Stimulated activated CD8-positive, alpha-beta memory T cell treated with anti-CD3 and anti-CD28 coated beads, Interleukin-4, amount 100 ng/mL, for 1 hour (primary cell): Measurements from ENCODE around the gene CCNY.
"Not testable (repeated sequence)": the region's sequence is repeated elsewhere in the genome, so short reads cannot be mapped to it uniquely, and the experiment has no call there.

Source experiments
- DNase-seq, 2 donors: peaks; one replicate each; pipeline ENCODE4 v3.0.0-alpha.2; 2020; ENCODE audit warnings: low read depth in 2 of 2, low spot score in 1 of 2

CCNY gene

GRCh38 chr10:35507519-35508109, 171.3 kb downstream of the CCNY start:
- no peak for DNase-seq

- DNase-seq, result no peak
These were observed 172.3 kb downstream of the CCNY start for GRCh38 chr10:35508647-35509046.

- no peak for DNase-seq
These were observed 174.6 kb downstream of the CCNY start for GRCh38 chr10:35510891-35511290.

GRCh38 chr10:35511647-35512046, 175.3 kb downstream of the CCNY start:
- DNase-seq, result no peak

GRCh38 chr10:35516102-35516670, 179.9 kb downstream of the CCNY start:
- no peak for DNase-seq

- no peak for DNase-seq
These were observed 181.3 kb downstream of the CCNY start for GRCh38 chr10:35517431-35518181.

- not testable (repeated sequence) for DNase-seq
These were observed 181.9 kb downstream of the CCNY start for GRCh38 chr10:35518187-35518586.

- DNase-seq, result no peak
These were observed 184.7 kb downstream of the CCNY start for GRCh38 chr10:35520996-35521395.

GRCh38 chr10:35523670-35524225, 187.4 kb downstream of the CCNY start:
- DNase-seq, result no peak

GRCh38 chr10:35526746-35527145, 190.4 kb downstream of the CCNY start:
- DNase-seq, result no peak

- DNase-seq, result no peak
These were observed 195.8 kb downstream of the CCNY start for GRCh38 chr10:35532141-35532540.

GRCh38 chr10:35533565-35533964, 197.3 kb downstream of the CCNY start:
- no peak for DNase-seq

- DNase-seq, result no peak
These were observed 198.8 kb downstream of the CCNY start for GRCh38 chr10:35535136-35535535.

GRCh38 chr10:35536789-35537188, 200.5 kb downstream of the CCNY start:
- no peak for DNase-seq

GRCh38 chr10:35537925-35538324, 201.6 kb downstream of the CCNY start:
- DNase-seq, result not testable (repeated sequence)

- no peak for DNase-seq
These were observed 204.2 kb downstream of the CCNY start for GRCh38 chr10:35540296-35541164.

- DNase-seq, result no peak
These were observed 205.4 kb downstream of the CCNY start for GRCh38 chr10:35541720-35542119.

- no peak for DNase-seq
These were observed 206.0 kb downstream of the CCNY start for GRCh38 chr10:35542303-35542702.

- no peak for DNase-seq
These were observed 208.9 kb downstream of the CCNY start for GRCh38 chr10:35545079-35545657.

- no peak for DNase-seq
These were observed 209.7 kb downstream of the CCNY start for GRCh38 chr10:35545878-35546590.
